Loucy (cell line): ENCODE measurements around the gene UBE2K.

Source experiments
- CTCF ChIP-seq: fragments of 200-600 bp; sonication (generic); conservative IDR thresholded peaks from 2 replicates; pipeline ENCODE4 v1.5.1; 2014; ENCODE audit warnings: mild to moderate bottlenecking, antibody characterized with exemption, low read length
- EZH2phosphoT487 ChIP-seq: fragments of 200-600 bp; IDR thresholded peaks from 2 replicates; pipeline ENCODE4 v1.6.1; 2018; ENCODE audit warnings: antibody characterized with exemption, mild to moderate bottlenecking, moderate library complexity, borderline replicate concordance

GRCh38 chr4:39702716-39703115, 4.8 kb downstream of the UBE2K start:
- no peak for TF ChIP-seq CTCF
- TF ChIP-seq EZH2phosphoT487, result no peak
